ENCODE measurements around the gene C2orf15.
A peak's percentile ranks its signal among the peaks of the same experiment; 100 is the strongest.
"Not testable (repeated sequence)": the region's sequence is repeated elsewhere in the genome, so short reads cannot be mapped to it uniquely, and the experiment has no call there.

C2orf15 gene

GRCh38 chr2:99169534-99169933 is 28.0 kb downstream of the C2orf15 start:
- DNase-seq: no peak

- DNase-seq: no peak
These were observed 30.1 kb downstream of the C2orf15 start for GRCh38 chr2:99171377-99172140.

GRCh38 chr2:99180755-99181623 is 39.5 kb downstream of the C2orf15 start, which contains the start of the genes MITD1 and MRPL30:
TSS of gene MITD1 (minus strand) at chr2:99181058. CDS start at chr2:99180981, 77 bp downstream.
TSS of gene MRPL30 (plus strand) at chr2:99181184. CDS start at chr2:99186204, 5,020 bp downstream.
- DNase-seq: peak; percentile 96

DNA sequence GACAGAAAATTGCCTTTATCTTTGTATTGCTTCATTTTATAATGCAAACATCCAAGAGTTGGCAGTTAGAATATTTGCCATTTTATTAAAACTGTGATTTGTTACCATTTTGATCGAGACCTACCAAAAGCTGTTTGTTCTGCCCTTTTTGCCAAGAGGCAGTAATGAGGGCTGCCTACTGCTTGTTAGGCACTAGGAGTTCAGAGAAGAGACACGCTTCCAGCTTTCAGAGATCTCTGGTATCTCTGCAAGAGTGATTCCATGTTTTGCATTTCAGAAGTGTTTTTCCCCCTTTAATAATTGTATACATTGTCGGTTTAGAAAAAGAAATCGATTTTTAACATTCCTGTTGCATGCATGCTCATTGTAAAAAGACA is 40.1 kb downstream of the C2orf15 start:
- DNase-seq: no peak

GRCh38 chr2:99183025-99183424 is 41.5 kb downstream of the C2orf15 start:
- DNase-seq: no peak

DNA sequence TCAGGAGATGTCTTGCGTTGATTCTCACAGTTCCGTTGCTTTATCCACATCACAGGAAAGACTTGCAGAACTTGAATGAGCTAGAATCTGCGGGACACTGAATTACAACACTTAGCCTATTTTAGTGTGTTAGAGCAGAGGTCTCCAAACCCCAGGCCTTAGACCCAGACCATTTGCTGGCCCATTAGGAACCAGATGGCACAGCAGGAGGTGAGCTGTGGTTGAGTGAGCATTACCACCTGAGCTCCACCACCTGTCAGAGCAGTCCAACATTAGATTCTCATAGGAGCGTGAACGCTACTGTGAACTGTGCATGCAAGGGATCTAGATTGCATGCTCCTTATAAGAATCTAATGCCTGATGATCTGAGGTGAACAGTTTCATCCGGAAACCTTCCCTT is 43.3 kb downstream of the C2orf15 start:
- DNase-seq: no peak

DNA sequence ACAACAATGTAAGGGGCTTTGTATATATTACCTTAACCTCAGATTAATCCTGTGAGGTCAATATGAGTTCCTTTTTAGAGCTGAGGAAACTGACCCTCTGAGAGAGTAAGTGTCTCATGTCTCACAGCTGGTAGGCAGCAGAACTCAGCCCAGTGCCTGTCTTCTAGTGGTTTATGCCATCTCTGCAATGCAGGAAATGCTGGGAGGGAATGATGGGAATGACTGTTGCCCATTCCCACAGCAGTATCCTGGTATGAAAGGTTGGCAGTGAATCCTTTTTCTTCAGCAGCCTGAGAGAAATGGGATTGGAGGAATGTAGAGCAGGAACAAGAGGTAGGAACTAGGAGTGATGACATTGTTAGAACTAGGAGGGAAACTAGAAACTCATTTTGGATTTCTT is 45.5 kb downstream of the C2orf15 start:
- no peak for DNase-seq

DNA sequence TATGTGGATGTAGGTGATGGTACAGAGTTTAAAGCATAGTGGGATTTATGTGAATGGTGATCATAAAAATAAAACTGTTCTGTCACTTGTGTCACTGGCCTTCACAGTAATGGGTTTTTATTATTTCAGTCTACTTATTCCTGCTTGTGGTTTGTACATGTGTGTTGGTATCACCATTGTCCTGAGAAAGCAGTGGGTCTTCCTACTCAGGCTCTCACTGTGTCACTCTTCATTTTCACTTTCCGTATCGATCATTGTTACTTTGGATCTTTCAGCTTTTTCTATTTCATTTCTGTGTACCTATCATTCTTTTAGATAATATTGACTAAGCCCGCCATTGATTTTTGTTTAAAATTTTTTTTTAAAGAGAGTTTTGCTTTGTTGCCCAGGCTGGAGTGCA is 46.9 kb downstream of the C2orf15 start:
- DNase-seq: no peak

- DNase-seq: no peak
These were observed 49.0 kb downstream of the C2orf15 start for GRCh38 chr2:99190548-99190947.

DNA sequence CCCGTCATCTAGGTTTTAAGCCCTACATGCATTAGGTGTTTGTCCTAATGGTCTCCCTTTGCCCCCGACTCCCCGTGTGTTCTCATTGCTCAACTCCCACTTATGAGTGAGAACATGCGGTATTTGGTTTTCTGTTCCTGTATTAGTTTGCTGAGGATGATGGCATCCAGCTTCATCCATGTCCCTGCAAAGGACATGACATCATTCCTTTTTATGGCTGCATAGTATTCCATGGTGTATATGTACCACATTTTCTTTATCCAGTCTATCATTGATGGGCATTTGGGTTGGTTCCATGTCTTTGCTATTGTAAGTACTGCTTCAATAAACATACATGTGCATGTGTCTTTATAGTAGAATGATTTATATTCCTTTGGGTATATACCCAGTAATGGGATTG is 50.9 kb downstream of the C2orf15 start:
- DNase-seq: not testable (repeated sequence)

DNA sequence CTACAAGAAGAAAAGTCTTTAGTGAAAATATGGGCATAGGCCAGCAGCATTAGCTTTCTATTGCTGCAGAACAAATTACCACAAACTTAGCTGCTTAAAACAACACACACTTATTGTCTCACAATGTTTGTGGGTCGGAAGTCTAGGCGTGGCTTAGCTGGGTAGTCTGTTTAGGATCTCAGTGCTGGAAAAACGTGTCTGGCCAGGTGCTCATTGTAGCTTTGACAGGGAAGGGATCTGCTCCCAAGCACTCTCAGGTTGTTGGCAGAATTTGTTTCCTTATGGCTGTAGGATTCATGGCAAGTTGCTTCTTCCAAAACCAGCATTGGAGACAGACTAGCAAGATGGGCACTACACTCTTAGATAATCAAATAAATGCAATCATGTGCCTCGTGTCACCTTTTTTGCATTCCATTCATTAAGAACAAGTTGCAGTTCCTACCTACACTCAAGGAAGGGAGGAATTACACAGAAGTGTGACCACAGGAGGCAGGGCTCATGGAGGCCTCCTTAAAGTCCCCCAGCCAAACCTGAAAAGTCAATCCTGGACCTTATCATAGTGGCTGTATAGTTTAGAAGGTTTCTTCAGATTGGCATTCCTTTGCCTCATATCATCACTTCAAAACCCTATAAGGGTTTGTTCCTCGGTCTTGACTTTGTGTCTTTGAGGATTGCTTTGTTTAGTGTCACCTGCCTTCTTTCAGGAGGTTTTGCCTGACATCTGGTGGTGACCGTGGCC is 56.8 kb downstream of the C2orf15 start:
- no peak for DNase-seq

DNA sequence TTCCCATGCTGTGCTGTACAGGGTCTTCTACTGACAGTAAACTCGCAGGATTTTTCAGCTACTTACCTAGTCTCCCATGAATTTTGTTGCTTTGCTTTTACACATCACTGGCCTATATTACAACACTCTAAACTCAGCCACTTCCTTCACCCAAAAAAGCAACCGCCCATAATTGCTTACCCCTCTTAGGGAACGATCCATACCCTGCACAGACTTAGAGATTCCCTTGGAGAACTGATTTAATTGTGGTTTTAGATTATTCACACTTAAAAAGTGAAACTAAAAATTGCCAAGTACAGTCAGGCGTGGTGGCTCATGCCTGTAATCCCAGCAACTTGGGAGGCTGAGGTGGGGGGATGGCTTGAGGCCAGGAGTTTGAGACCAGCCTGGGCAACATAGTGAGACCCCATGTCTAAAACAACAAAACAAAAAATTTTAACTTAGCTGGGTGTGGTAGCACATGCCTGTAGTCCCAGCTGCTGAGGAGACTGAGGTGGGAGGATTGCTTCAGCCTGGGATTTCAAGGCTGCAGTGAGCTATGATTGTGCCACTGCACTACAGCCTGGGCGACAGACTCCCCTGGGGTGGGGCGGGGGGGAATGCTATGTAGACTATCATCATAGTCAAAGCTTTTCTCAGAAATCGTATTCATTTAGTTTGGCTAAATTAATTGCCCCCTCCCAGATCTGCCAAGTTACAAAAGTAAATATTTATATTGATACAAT is 58.7 kb downstream of the C2orf15 start:
- DNase-seq: no peak
